Small intestine (tissue), 7 donors: ENCODE measurements around the gene FAM20C. TPM values are rescaled to one million over a fixed set of nuclear protein-coding genes. Genes with fewer than 3 reads are reported as not detected.

Experiments used
- DNase-seq, 2 donors: peaks; one replicate each; pipeline versions ENCODE4 v3.0.0 to v3.0.0-alpha.2; 2013
- FAIRE-seq: peaks from 2 replicates; lab custom pipeline; 2012; peaks lifted over from hg19 to GRCh38; lab: Jason Lieb, UNC
- H3K27ac ChIP-seq, 3 donors: one replicate each; pipeline ENCODE4 v1.5.1; 2013; ENCODE audit warnings: low read length in 2 of 3, mild to moderate bottlenecking in 2 of 3, control low read depth in 1 of 3, inconsistent platforms in 1 of 3, low read depth in 1 of 3, moderate library complexity in 1 of 3
- H3K27me3 ChIP-seq, 3 donors: one replicate each; pipeline ENCODE4 v1.6.1; 2013; ENCODE audit warnings: low read length in 3 of 3, inconsistent platforms in 1 of 3; ENCODE audit not compliant: control insufficient read depth in 3 of 3, insufficient read depth in 3 of 3
- H3K36me3 ChIP-seq, 3 donors: one replicate each; pipeline ENCODE4 v1.6.1; 2013; ENCODE audit warnings: low read length in 3 of 3, inconsistent platforms in 1 of 3, low read depth in 1 of 3, mild to moderate bottlenecking in 1 of 3, moderate library complexity in 1 of 3; ENCODE audit not compliant: control insufficient read depth in 3 of 3, insufficient read depth in 2 of 3
- H3K4me1 ChIP-seq, 3 donors: one replicate each; pipeline ENCODE4 v1.6.1; 2013; ENCODE audit warnings: low read length in 2 of 3, inconsistent platforms in 1 of 3, low read depth in 1 of 3, mild to moderate bottlenecking in 1 of 3, moderate library complexity in 1 of 3; ENCODE audit not compliant: control insufficient read depth in 3 of 3, insufficient read depth in 2 of 3
- H3K4me3 ChIP-seq, 3 donors: one replicate each; pipeline ENCODE4 v1.5.1; 2013; ENCODE audit warnings: low read length in 3 of 3, control low read depth in 1 of 3, inconsistent platforms in 1 of 3, low read depth in 1 of 3, mild to moderate bottlenecking in 1 of 3, moderate library complexity in 1 of 3
- H3K9me3 ChIP-seq, 2 donors: one replicate each; pipeline ENCODE4 v1.6.1; 2013; ENCODE audit warnings: low read depth in 1 of 2, low read length in 1 of 2; ENCODE audit not compliant: control insufficient read depth in 2 of 2, insufficient read depth in 1 of 2
- WGBS, 3 donors: extraction: QIAGEN DNeasy Blood & Tissue Kit; methylation state at CpG; one replicate each; pipeline ENCODE4 v1.1.7; 2013; 5-methylcytosine and 5-hydroxymethylcytosine counted together
- polyA plus RNA-seq, 4 donors: library from polyadenylated mRNA; stranded (reverse) in 3 of 4; unstranded in 1 of 4; fragments of 200-250 nt in 3 of 4; fragments of 120-200 nt in 1 of 4; gene quantifications; one replicate each; pipeline versions ENCODE4 v1.2.1 to v1.2.3, GENCODE V29; 2013
- donor health status: healthy with polysubstance abuse.
- donor health status: control.
- donor health status: control.
- donor health status: Bipolar disorder and iron deficiency.
- donor health status: healthy.

FAM20C gene
- polyA plus RNA-seq, 4 donors: 19.7 to 69.4 (median 32.1) TPM

DNA sequence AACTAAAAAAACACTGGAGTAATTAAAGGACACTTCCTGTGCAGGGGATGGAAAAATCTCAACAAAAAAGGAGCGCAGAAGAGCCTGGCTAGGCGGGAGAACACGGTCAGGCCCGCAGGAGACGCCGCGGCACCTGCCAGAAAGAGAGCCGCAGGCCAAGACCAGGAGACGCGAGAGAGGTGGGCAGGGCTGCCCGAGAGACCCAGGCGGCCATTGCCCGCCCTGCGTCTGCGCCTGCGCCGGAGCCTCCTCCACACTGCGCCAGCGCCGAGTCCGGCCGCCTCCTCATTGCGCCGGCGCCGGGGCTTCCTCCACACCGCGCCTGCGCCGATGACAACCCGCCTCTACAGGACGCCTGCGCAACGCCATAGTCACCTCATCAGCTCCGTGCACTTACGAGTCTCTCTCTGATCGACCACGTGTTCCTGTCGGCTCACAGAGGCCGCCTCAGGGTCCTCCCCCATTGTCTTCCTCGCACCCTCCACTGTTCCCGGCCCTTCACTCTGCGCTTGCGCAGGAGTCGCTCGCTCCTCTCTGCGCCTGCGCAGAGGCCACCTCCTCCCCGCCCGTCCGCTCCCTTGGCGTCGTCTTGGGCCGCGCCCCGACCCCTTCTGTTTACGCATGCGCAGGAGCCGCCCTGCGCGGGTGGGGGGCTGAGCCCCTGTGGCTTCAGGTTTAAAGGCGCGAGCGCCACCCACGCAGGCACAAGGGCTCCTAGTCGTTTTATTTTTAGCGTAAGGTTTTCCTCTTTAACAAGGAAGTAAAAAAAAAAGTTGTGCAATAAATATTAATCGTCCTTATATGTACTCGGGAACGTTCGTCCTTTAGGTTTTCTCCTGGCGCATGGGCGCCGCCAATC, 43.2 kb upstream of the FAM20C start:
- peaks cover 0 to 32% (median 5%) of the 10 kb centered on the region in 3 donors for H3K4me1 ChIP-seq
- 0 to 1% (median 0%) methylated on average over 73 to 74 of the region's 74 CpGs for WGBS, 3 donors
- FAIRE-seq (no peak), DNase-seq (peak; percentile 99)
- H3K9me3 ChIP-seq: peaks cover 0 to 5% of the 10 kb centered on the region in 2 donors
- H3K4me3 ChIP-seq: peak overlapping the region; percentile 49 to 70 (median 65)
- H3K27ac ChIP-seq: peak overlapping the region; percentile 94 to 99 (median 99)
- peaks cover 0 to 3% (median 0%) of the 10 kb centered on the region in 3 donors for H3K36me3 ChIP-seq
- H3K27me3 ChIP-seq: no peaks in the 10 kb centered on the region

DNA sequence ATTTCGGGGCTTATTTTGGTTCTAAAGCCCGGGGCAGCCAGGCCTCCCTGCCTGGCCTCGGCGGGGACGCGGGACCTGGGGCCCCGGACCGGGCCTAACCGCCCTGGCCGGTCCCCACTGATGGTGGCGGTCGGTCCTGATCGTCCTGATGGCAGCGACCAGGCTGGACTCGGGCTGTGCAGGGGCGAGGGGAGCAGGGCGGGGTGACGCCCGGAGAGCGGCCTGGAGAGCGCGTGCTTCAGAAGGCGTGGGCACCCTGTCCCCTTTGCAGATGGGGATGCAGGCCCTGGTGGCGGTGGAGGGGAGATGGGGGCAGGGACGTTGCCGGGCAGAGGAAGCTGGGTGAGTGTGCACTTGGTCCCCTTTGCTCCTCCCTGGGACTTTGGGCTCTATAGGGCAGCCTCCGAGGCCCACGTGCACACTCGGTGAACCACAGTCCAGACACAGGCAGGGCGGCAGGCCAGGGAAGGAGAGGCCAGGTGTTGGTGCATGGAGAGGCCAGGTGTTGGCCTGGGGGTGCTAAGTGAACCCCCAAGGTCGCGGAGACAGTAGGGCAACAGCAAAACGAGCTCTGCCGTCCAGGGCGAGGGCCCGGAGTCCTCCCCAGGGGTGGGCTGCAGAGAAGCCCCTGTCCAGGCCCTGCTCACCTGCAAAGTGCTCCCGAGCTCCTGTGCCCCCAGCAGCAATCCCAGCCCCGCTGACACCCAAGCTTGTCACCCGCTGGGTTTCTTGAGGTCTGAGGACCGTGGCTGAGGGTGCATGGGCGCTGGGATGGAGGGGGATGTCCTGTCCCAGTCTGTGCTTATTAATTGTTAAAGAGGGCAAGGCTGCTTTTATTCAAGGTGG, 42.4 kb upstream of the FAM20C start:
- 13 to 26% (median 23%) methylated on average over 33 to 41 of the region's 41 CpGs for WGBS, 3 donors
- Histone ChIP-seq H3K4me3 (peak overlapping the region; percentile 49 to 70 (median 62)), H3K27ac (peak overlapping the region; percentile 94 to 99 (median 99)), H3K36me3 (no peaks in the 10 kb centered on the region), H3K4me1 (peaks cover 0 to 35% (median 5%) of the 10 kb centered on the region in 3 donors), H3K9me3 (peaks cover 0 to 5% of the 10 kb centered on the region in 2 donors), H3K27me3 (no peaks in the 10 kb centered on the region)
- no peak for FAIRE-seq
- peak; percentile 92 to 95 for DNase-seq

DNA sequence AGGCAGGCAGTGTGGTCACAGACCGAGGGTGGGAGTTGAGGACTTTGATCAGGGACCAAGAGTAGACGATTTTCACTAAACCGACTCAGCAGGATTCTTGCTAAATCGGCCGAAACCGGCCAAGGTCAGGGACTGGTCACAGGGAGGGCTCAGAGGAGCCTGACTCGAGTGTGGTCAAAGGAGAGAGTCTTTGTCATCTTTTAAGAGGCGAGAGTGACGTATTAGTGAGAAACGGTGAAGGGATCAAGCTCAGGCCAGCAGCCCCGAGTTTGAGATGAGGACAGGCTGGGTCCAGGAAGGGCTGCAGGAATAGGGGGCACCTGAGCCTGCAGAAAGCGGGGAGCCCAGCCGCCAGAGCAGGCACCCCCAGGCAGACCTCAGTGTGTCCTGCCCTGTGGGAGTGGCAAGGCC, 41.6 kb upstream of the FAM20C start:
- H3K4me3 ChIP-seq: no peak overlapping the region
- no peaks in the 10 kb centered on the region for H3K36me3 ChIP-seq
- no peaks in the 10 kb centered on the region for H3K27me3 ChIP-seq
- WGBS, 3 donors: 77 to 80% (median 78%) methylated on average over 13 of the region's 13 CpGs
- FAIRE-seq (no peak), DNase-seq (peak in 1 of 2 donors; percentile 61)
- peak overlapping the region; percentile 94 to 99 (median 99) for H3K27ac ChIP-seq
- H3K4me1 ChIP-seq: peaks cover 0 to 41% (median 7%) of the 10 kb centered on the region in 3 donors
- peaks cover 0 to 5% of the 10 kb centered on the region in 2 donors for H3K9me3 ChIP-seq

DNA sequence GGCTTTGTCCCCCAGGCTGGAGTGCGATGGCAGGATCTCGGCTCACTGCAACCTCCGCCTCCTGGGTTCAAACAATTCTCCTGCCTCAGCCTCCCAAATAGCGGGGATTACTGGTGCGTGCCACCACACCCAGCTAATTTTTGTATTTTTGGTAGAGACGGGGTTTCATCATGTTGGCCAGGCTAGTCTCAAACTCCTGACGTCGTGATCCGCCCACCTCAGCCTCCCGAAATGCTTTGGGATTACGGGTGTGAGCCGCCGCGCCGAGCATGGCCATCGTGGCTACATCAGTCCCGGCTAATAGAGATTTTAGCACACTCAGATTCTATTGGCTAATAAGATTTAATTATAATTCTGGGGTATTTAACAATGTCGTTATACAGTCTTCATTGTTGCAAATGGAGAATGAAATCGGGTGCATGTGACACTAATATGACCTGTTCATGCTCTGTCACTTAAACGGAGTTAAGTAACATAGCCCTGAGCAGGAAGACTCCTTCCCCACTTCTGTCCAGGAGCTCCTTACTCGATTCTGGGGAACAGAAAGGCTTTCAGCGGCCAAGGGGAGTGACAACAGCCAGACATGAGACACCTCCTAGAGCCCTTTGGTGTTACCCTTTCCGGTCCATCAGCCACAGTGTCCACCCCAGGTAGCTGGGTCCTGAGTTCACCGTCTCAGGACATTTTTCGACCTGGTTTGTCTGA, 40.9 kb upstream of the FAM20C start:
- DNase-seq (no peak), FAIRE-seq (no peak)
- no peak overlapping the region for H3K4me3 ChIP-seq
- H3K36me3 ChIP-seq: no peaks in the 10 kb centered on the region
- H3K4me1 ChIP-seq: peaks cover 0 to 44% (median 7%) of the 10 kb centered on the region in 3 donors
- peaks cover 0 to 5% of the 10 kb centered on the region in 2 donors for H3K9me3 ChIP-seq
- 94 to 95% (median 94%) methylated on average over 25 of the region's 25 CpGs for WGBS, 3 donors
- no peaks in the 10 kb centered on the region for H3K27me3 ChIP-seq
- peak overlapping the region in 2 of 3 donors; percentile 22 to 99 for H3K27ac ChIP-seq

DNA sequence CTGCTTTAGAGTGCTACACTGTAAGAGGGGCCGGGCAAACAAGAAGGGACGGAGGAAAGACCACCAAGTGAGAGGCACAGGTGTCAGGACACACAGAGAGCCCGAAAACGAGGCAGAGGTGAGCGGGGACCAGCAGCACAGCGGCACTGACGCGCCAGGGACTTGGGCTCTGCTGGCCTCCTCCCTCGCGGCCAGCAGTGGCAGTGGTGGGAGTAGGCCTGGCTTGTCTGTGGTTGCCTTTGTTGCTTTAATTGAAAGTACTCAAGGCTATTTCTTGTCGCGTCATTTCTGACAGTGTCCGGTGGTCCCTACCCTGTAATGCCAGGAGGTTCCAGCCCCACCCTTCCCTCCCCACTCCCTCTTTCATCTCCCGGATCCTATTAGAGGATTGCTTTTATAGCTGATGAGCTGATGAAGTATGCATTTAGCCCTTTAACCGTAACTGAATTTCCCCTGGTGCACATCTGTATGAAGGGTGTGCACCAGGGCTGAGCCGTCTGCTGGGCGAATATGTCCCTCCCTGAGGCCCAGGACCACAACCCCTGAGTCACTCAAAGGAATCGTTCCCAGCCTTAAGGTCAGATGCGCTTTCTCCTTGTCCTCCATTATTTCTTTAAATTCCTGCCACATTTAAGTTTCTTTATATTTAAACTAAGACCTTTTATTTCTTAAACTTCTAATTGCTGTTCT, 39.5 kb upstream of the FAM20C start:
- H3K4me3 ChIP-seq: no peak overlapping the region
- no peak overlapping the region for H3K27ac ChIP-seq
- H3K9me3 ChIP-seq: peaks cover 0 to 5% of the 10 kb centered on the region in 2 donors
- FAIRE-seq (no peak), DNase-seq (no peak)
- 87 to 95% (median 94%) methylated on average over 19 of the region's 19 CpGs for WGBS, 3 donors
- H3K27me3 ChIP-seq: no peaks in the 10 kb centered on the region
- peaks cover 0 to 44% (median 7%) of the 10 kb centered on the region in 3 donors for H3K4me1 ChIP-seq
- no peaks in the 10 kb centered on the region for H3K36me3 ChIP-seq

DNA sequence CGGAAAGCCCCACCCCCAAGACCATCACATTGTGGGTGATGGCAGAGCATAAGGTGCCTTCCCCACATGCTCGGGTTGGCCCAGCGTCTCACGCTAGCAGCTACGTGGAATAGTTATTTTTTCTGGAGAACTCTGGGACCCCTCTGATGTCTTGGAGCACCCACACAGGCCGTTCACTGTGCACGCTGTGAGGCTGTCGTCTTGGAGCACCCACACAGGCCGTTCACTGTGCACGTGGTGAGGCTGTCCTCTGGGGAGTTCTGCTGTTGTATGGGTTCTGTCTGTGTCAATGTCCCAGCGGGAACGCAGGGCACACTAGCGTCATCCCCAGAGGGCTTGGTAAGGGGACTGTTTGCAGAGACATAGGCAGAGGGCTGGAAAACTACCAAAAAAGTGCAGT, 38.8 kb upstream of the FAM20C start:
- Histone ChIP-seq H3K4me3 (no peak overlapping the region), H3K36me3 (no peaks in the 10 kb centered on the region), H3K9me3 (peaks cover 0 to 5% of the 10 kb centered on the region in 2 donors), H3K27ac (no peak overlapping the region), H3K4me1 (peaks cover 0 to 43% (median 7%) of the 10 kb centered on the region in 3 donors), H3K27me3 (no peaks in the 10 kb centered on the region)
- FAIRE-seq (no peak), DNase-seq (no peak)
- WGBS, 3 donors: 86 to 95% (median 92%) methylated on average over 13 of the region's 13 CpGs

DNA sequence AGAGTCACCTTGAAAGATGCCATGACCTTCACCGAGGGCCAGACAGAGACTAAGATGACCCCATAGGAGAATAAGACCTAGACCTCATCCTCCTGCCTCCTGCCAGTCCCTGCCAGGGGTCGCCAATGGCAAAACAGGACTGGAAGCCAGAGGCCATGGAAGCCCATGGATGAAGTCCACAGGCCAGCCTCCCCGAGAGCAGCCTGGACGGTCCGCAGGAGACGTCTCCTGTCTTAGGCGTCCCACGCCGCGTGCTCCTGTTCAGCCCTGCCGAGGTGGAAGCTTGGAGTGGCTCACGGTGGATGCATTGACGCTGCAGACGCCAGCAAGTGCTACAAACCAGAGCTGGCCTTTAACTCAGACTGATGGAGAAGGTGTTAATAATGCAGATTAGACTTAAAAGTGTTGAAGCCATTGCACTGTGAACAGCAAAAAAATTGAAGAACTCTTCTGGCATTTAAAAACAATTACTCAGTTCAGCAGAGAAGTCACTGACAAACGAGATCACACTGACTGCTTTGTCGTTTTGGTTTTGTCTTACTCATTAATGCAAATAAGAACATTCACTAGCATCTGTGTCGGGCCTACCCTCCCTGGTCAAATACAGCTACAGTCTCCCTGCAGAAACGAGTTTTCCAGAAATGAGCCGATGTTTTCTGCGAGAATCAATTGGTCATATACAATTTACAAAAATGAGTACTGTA, 38.1 kb upstream of the FAM20C start:
- Histone ChIP-seq H3K27ac (no peak overlapping the region), H3K9me3 (peaks cover 0 to 5% of the 10 kb centered on the region in 2 donors), H3K4me1 (peaks cover 0 to 45% (median 7%) of the 10 kb centered on the region in 3 donors), H3K4me3 (no peak overlapping the region), H3K27me3 (no peaks in the 10 kb centered on the region), H3K36me3 (no peaks in the 10 kb centered on the region)
- WGBS, 3 donors: 86 to 92% (median 88%) methylated on average over 20 of the region's 20 CpGs
- FAIRE-seq (no peak), DNase-seq (no peak)
